HCT116 (cell line): ENCODE results near the gene PTCD3. TPM values are rescaled to one million over a fixed set of nuclear protein-coding genes. Genes with fewer than 3 reads are reported as not detected.

Experiments
- ATAC-seq: fragments of 200-7000 bp; cut with Tn5 transposase; 2 replicates; pipeline ENCODE4 v1.9.1; 2020; ENCODE audit warnings: mild to moderate bottlenecking, moderate library complexity
- BruUV-seq: library from RNA; stranded (reverse); fragments of 400-500 nt; replicated peaks from 2 replicates; lab custom pipeline; 2021; lab: Mats Ljungman, UMichigan
- CTCF ChIA-PET: fragments of 300-600 bp; sonication (Branson Sonifier 250); formaldehyde crosslinking; loops from one replicate; lab custom pipeline; 2021; ENCODE audit warnings: antibody characterized with exemption; lab: Charles Lee
- POLR2A ChIA-PET: fragments of 300-600, 350-600 bp; sonication (Branson Sonifier 250); formaldehyde crosslinking; loops from one replicate; lab custom pipeline; 2021; ENCODE audit warnings: antibody characterized with exemption; lab: Charles Lee
- RAD21 ChIA-PET, 2 experiments: fragments of 300-600 bp; sonication (Branson Sonifier 250); formaldehyde crosslinking; loops; one replicate each; lab custom pipeline; 2023; ENCODE audit warnings: low total read pairs in 2 of 2; ENCODE audit not compliant: uncharacterized antibody in 2 of 2, unreplicated experiment in 2 of 2, low non-redundant PET in 1 of 2; lab: Charles Lee
- DNase-seq: peaks from one replicate; pipeline ENCODE4 v3.0.0-alpha.2; 2010; ENCODE audit warnings: low read depth, low spot score
- H2AFZ ChIP-seq: fragments of 200-600 bp; shearing (Covaris generic), sonication (generic); 2 replicates; pipeline ENCODE4 v1.6.1; 2017; ENCODE audit warnings: low read depth, mixed run types, mixed read lengths, antibody characterized with exemption, low read length; ENCODE audit not compliant: poor library complexity, severe bottlenecking
- H3K27ac ChIP-seq: 2 replicates; pipeline ENCODE4 v1.5.1; 2012; ENCODE audit warnings: low read depth, low read length
- H3K27me3 ChIP-seq: fragments of 200-600 bp; sonication (generic); 2 replicates; pipeline ENCODE4 v1.6.1; 2016; ENCODE audit warnings: mixed run types, low read length, mixed read lengths; ENCODE audit not compliant: insufficient read depth
- H3K36me3 ChIP-seq, 2 experiments: fragments of 200-500 bp in 1 of 2; fragments of 200-600 bp in 1 of 2; sonication (Bioruptor generic) in 1 of 2; sonication (generic) in 1 of 2; 2 replicates each; pipeline versions ENCODE4 v1.5.1 to v1.6.1; 2014 to 2016; ENCODE audit warnings: low read length in 2 of 2, inconsistent platforms in 1 of 2, mixed read lengths in 1 of 2, mixed run types in 1 of 2; ENCODE audit not compliant: insufficient read depth in 2 of 2, control insufficient read depth in 1 of 2
- H3K4me1 ChIP-seq, 2 experiments: fragments of 200-600 bp in 1 of 2; sonication (generic) in 1 of 2; 2 replicates each; pipeline versions ENCODE4 v1.5.1 to v1.6.1; 2012 to 2017; ENCODE audit warnings: low read length in 2 of 2, inconsistent platforms in 1 of 2, mild to moderate bottlenecking in 1 of 2, mixed read lengths in 1 of 2, mixed run types in 1 of 2, moderate library complexity in 1 of 2; ENCODE audit not compliant: insufficient read depth in 2 of 2, control insufficient read depth in 1 of 2
- H3K4me2 ChIP-seq: fragments of 200-600 bp; sonication (generic); 2 replicates; pipeline ENCODE4 v1.6.1; 2017; ENCODE audit warnings: mixed run types, low read length, mixed read lengths
- H3K4me3 ChIP-seq, 2 experiments: fragments of 200-600 bp in 1 of 2; sonication (generic) in 1 of 2; replicated peaks in 1 of 2; 2 replicates each; pipeline ENCODE4 v1.5.1; 2011 to 2016; ENCODE audit warnings: low read length in 2 of 2, control low read depth in 1 of 2, low read depth in 1 of 2, mild to moderate bottlenecking in 1 of 2, mixed read lengths in 1 of 2, mixed run types in 1 of 2
- H3K79me2 ChIP-seq: fragments of 200-600 bp; sonication (generic); 2 replicates; pipeline ENCODE4 v1.6.1; 2017; ENCODE audit warnings: mild to moderate bottlenecking, mixed run types, low read length, moderate library complexity, mixed read lengths; ENCODE audit not compliant: insufficient read depth
- H3K9ac ChIP-seq: fragments of 200-600 bp; sonication (generic); 2 replicates; pipeline ENCODE4 v1.6.1; 2016; ENCODE audit warnings: low read length, mixed read lengths
- H3K9me2 ChIP-seq: fragments of 200-600 bp; sonication (generic), shearing (Covaris generic); 2 replicates; pipeline ENCODE4 v1.6.1; 2017; ENCODE audit warnings: mixed run types, mild to moderate bottlenecking, moderate library complexity; ENCODE audit not compliant: insufficient read depth
- H3K9me3 ChIP-seq, 2 experiments: fragments of 200-500 bp in 1 of 2; fragments of 200-600 bp in 1 of 2; sonication (Bioruptor generic) in 1 of 2; sonication (generic) in 1 of 2; 2 replicates each; pipeline ENCODE4 v1.6.1; 2014 to 2017; ENCODE audit warnings: low read length in 2 of 2, mixed read lengths in 2 of 2, inconsistent platforms in 1 of 2, low read depth in 1 of 2, mild to moderate bottlenecking in 1 of 2, mixed run types in 1 of 2, moderate library complexity in 1 of 2; ENCODE audit not compliant: control insufficient read depth in 1 of 2, insufficient read depth in 1 of 2
- H4K20me1 ChIP-seq: fragments of 200-600 bp; sonication (generic), shearing (Covaris generic); 2 replicates; pipeline ENCODE4 v1.6.1; 2017; ENCODE audit warnings: mixed run types, mild to moderate bottlenecking, moderate library complexity; ENCODE audit not compliant: insufficient read depth
- CBX3 ChIP-seq: IDR thresholded peaks from 2 replicates; pipeline ENCODE4 v1.6.1; 2012; ENCODE audit warnings: low read depth
- CEBPB ChIP-seq: IDR thresholded peaks from 2 replicates; pipeline ENCODE4 v1.6.1; 2012; ENCODE audit warnings: low read depth
- ELF1 ChIP-seq: IDR thresholded peaks from 2 replicates; pipeline ENCODE4 v1.6.1; 2012; ENCODE audit warnings: low read depth, borderline replicate concordance
- EZH2 ChIP-seq: fragments of 200-600 bp; sonication (generic); IDR thresholded peaks from 2 replicates; pipeline ENCODE4 v1.6.1; 2017; ENCODE audit warnings: antibody characterized with exemption, mixed run types
- FOSL1 ChIP-seq: IDR thresholded peaks from 2 replicates; pipeline ENCODE4 v1.6.1; 2012; ENCODE audit warnings: low read depth
- JUND ChIP-seq: IDR thresholded peaks from 2 replicates; pipeline ENCODE4 v1.6.1; 2012
- POLR2A ChIP-seq: IDR thresholded peaks from 2 replicates; pipeline ENCODE4 v1.7.0; 2011; ENCODE audit warnings: borderline replicate concordance; ENCODE audit not compliant: insufficient read depth, insufficient read length; ENCODE audit errors: extremely low read depth
- POLR2AphosphoS5 ChIP-seq: IDR thresholded peaks from 2 replicates; pipeline ENCODE4 v1.6.1; 2011; ENCODE audit warnings: mild to moderate bottlenecking, low read depth, low read length, moderate library complexity
- RAD21 ChIP-seq: IDR thresholded peaks from 2 replicates; pipeline ENCODE4 v1.6.1; 2012; ENCODE audit warnings: low read depth, mild to moderate bottlenecking
- SIN3A ChIP-seq: IDR thresholded peaks from 2 replicates; pipeline ENCODE4 v1.6.1; 2012; ENCODE audit warnings: low read depth
- SP1 ChIP-seq: IDR thresholded peaks from 2 replicates; pipeline ENCODE4 v1.6.1; 2012; ENCODE audit warnings: low read depth
- TCF7L2 ChIP-seq: IDR thresholded peaks from 2 replicates; pipeline ENCODE4 v1.7.0; 2011; ENCODE audit warnings: borderline replicate concordance, inconsistent platforms; ENCODE audit not compliant: insufficient read depth, insufficient read length; ENCODE audit errors: extremely low read depth
- YY1 ChIP-seq: IDR thresholded peaks from 2 replicates; pipeline ENCODE4 v1.6.1; 2011; ENCODE audit warnings: low read length, low read depth, moderate library complexity, mild to moderate bottlenecking; ENCODE audit not compliant: insufficient replicate concordance; ENCODE audit errors: extremely low read depth
- ZFX ChIP-seq: fragments of 450-650 bp; IDR thresholded peaks from 2 replicates; pipeline ENCODE4 v1.6.1; 2017
- ZNF274 ChIP-seq: fragments of 200-500 bp; sonication (Bioruptor generic); IDR thresholded peaks from 2 replicates; pipeline ENCODE4 v1.6.1; 2014; ENCODE audit warnings: mild to moderate bottlenecking, low read depth, low read length, inconsistent platforms
- intact Hi-C: fragments of 100-400 bp; cut with micrococcal nuclease; formaldehyde crosslinking; loops from 2 replicates; pipeline ENCODE4 v1.10.0; 2022
- total RNA-seq: library from RNA; stranded (reverse); gene quantifications from one replicate; pipeline ENCODE4 v1.2.1, GENCODE V29; 2021; ENCODE audit not compliant: unreplicated experiment
- TF ChIP-seq, protein P1 (sequence below), 3 experiments: fragments of 200-600 bp in 1 of 3; sonication (generic) in 1 of 3; IDR thresholded peaks in 2 of 3; conservative IDR thresholded peaks in 1 of 3; 2 replicates each; pipeline ENCODE4 v1.5.1; 2012 to 2017; ENCODE audit warnings: low read depth in 2 of 3, low read length in 2 of 3, antibody characterized with exemption in 1 of 3, borderline replicate concordance in 1 of 3, control low read depth in 1 of 3, mild to moderate bottlenecking in 1 of 3, mixed read lengths in 1 of 3, mixed run types in 1 of 3, moderate library complexity in 1 of 3; ENCODE audit not compliant: insufficient read depth in 1 of 3
- TF ChIP-seq, protein P2 (sequence below): IDR thresholded peaks from 2 replicates; pipeline ENCODE4 v1.6.1; 2011; ENCODE audit warnings: mild to moderate bottlenecking, low read length, moderate library complexity; ENCODE audit not compliant: insufficient replicate concordance; ENCODE audit errors: extremely low read depth
- TF ChIP-seq, protein P3 (sequence below): IDR thresholded peaks from 2 replicates; pipeline ENCODE4 v1.6.1; 2012; ENCODE audit warnings: low read depth
- TF ChIP-seq, protein P4 (sequence below): IDR thresholded peaks from 2 replicates; pipeline ENCODE4 v1.6.1; 2012
- TF ChIP-seq, protein P5 (sequence below): IDR thresholded peaks from 2 replicates; pipeline ENCODE4 v1.6.1; 2012

Gene PTCD3
- total RNA-seq, 1 experiment from 2014 or later, result 154 TPM

DNA sequence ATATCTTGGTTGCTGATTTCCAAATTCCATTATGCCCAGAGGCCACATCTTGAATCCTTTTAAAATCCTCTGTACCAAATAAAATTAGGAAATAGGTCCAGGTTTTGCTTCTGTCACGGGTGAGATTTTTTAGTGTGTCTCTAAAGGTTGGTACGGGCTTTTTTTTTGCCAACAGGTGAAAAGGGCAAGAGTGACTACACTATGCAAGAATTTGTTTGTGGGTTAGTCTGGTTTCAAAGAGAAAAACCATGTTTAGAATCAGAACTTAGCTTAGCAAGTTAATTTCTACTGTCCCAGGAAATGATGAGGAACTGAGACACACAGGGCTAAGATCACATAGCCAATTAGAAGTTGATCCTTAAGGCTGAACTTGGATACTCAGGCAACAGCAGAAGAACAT is 42.0 kb upstream of the PTCD3 start:
- DNase-seq, result no peak

More for the DNA sequence above, 42.0 kb upstream of the PTCD3 start:
- no peak overlapping the region for H3K4me3 ChIP-seq
- peaks cover 4 to 15% of the 10 kb centered on the region in 2 experiments; a peak in 2 of 4 replicates for H3K4me1 ChIP-seq
- BruUV-seq, result no TSS peak
- H3K36me3 ChIP-seq, result peaks cover 26 to 53% of the 10 kb centered on the region in 2 experiments
- no peak overlapping the region for H3K4me2 ChIP-seq
- no peak overlapping the region for H2AFZ ChIP-seq
- 0 out of 2 replicates have a peak, but pooled peaks cover 5% of the 10 kb centered on the region for H3K79me2 ChIP-seq
- RAD21 ChIA-PET, result no interaction called here
- no peak overlapping the region for H3K27ac ChIP-seq
- H3K9me3 ChIP-seq, result no peaks in the 10 kb centered on the region
- no peak overlapping the region for H3K9ac ChIP-seq
- no peaks in the 10 kb centered on the region for H3K9me2 ChIP-seq
- intact Hi-C loops, result no loop called here
- CTCF ChIA-PET, result no interaction called here
- peaks cover 4% of the 10 kb centered on the region; the same call in 1 of the 2 replicates for H4K20me1 ChIP-seq
- H3K27me3 ChIP-seq, result no peaks in the 10 kb centered on the region
- ATAC-seq, result no peak
- POLR2A ChIA-PET, result no interaction called here
- TF ChIP-seq SP1 (no peak), JUND (no peak), RAD21 (no peak), POLR2A (no peak), EZH2 (no peak), CEBPB (no peak), TCF7L2 (no peak), CBX3 (no peak), ZFX (no peak), ELF1 (no peak), ZNF274 (no peak), YY1 (no peak), SIN3A (no peak), FOSL1 (no peak), POLR2AphosphoS5 (no peak)
- TF ChIP-seq, protein P1, sequence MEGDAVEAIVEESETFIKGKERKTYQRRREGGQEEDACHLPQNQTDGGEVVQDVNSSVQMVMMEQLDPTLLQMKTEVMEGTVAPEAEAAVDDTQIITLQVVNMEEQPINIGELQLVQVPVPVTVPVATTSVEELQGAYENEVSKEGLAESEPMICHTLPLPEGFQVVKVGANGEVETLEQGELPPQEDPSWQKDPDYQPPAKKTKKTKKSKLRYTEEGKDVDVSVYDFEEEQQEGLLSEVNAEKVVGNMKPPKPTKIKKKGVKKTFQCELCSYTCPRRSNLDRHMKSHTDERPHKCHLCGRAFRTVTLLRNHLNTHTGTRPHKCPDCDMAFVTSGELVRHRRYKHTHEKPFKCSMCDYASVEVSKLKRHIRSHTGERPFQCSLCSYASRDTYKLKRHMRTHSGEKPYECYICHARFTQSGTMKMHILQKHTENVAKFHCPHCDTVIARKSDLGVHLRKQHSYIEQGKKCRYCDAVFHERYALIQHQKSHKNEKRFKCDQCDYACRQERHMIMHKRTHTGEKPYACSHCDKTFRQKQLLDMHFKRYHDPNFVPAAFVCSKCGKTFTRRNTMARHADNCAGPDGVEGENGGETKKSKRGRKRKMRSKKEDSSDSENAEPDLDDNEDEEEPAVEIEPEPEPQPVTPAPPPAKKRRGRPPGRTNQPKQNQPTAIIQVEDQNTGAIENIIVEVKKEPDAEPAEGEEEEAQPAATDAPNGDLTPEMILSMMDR (IDR thresholded peaks at IDR 0.05 in 2 of 3, conservative IDR thresholded peaks at IDR 0.05 in 1 of 3; ENCODE audit: borderline replicate concordance in 1 of 3, insufficient read depth in 1 of 3, low read depth in 2 of 3, low read length in 2 of 3), result no peak
- TF ChIP-seq, protein P2, sequence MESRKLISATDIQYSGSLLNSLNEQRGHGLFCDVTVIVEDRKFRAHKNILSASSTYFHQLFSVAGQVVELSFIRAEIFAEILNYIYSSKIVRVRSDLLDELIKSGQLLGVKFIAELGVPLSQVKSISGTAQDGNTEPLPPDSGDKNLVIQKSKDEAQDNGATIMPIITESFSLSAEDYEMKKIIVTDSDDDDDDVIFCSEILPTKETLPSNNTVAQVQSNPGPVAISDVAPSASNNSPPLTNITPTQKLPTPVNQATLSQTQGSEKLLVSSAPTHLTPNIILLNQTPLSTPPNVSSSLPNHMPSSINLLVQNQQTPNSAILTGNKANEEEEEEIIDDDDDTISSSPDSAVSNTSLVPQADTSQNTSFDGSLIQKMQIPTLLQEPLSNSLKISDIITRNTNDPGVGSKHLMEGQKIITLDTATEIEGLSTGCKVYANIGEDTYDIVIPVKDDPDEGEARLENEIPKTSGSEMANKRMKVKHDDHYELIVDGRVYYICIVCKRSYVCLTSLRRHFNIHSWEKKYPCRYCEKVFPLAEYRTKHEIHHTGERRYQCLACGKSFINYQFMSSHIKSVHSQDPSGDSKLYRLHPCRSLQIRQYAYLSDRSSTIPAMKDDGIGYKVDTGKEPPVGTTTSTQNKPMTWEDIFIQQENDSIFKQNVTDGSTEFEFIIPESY, result no peak
- TF ChIP-seq, protein P3, sequence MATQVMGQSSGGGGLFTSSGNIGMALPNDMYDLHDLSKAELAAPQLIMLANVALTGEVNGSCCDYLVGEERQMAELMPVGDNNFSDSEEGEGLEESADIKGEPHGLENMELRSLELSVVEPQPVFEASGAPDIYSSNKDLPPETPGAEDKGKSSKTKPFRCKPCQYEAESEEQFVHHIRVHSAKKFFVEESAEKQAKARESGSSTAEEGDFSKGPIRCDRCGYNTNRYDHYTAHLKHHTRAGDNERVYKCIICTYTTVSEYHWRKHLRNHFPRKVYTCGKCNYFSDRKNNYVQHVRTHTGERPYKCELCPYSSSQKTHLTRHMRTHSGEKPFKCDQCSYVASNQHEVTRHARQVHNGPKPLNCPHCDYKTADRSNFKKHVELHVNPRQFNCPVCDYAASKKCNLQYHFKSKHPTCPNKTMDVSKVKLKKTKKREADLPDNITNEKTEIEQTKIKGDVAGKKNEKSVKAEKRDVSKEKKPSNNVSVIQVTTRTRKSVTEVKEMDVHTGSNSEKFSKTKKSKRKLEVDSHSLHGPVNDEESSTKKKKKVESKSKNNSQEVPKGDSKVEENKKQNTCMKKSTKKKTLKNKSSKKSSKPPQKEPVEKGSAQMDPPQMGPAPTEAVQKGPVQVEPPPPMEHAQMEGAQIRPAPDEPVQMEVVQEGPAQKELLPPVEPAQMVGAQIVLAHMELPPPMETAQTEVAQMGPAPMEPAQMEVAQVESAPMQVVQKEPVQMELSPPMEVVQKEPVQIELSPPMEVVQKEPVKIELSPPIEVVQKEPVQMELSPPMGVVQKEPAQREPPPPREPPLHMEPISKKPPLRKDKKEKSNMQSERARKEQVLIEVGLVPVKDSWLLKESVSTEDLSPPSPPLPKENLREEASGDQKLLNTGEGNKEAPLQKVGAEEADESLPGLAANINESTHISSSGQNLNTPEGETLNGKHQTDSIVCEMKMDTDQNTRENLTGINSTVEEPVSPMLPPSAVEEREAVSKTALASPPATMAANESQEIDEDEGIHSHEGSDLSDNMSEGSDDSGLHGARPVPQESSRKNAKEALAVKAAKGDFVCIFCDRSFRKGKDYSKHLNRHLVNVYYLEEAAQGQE, result no peak
- TF ChIP-seq, protein P4, sequence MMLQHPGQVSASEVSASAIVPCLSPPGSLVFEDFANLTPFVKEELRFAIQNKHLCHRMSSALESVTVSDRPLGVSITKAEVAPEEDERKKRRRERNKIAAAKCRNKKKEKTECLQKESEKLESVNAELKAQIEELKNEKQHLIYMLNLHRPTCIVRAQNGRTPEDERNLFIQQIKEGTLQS, result no peak
- TF ChIP-seq, protein P5, sequence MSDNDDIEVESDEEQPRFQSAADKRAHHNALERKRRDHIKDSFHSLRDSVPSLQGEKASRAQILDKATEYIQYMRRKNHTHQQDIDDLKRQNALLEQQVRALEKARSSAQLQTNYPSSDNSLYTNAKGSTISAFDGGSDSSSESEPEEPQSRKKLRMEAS, result no peak
